ENCODE data around the gene KLHL29. TPM values are rescaled to one million over a fixed set of nuclear protein-coding genes. Genes with fewer than 3 reads are reported as not detected.

Gene KLHL29
- total RNA-seq, 6 experiments from 2014 or later = 1.2 to 10.2 (median 6.4) TPM

- WGBS (ENCODE audit: insufficient coverage, low coverage, low lambda C conversion rate, missing lambda C conversion rate) = 80% methylated on average over 1 of the region's 1 CpG
- no peaks in the 10 kb centered on the region for H3K9me3 ChIP-seq
- no peaks in the 10 kb centered on the region for H3K36me3 ChIP-seq
- intact Hi-C loops (cut with DNase I) = no loop called here
- TF ChIP-seq CTCF (IDR thresholded peaks at IDR 0.05) (no peak), POLR2A (IDR thresholded peaks at IDR 0.05) (no peak)
- no peak overlapping the region for H3K27ac ChIP-seq
- no peak overlapping the region for H3K4me3 ChIP-seq
- no peak for DNase-seq
- peaks cover 0 to 13% (median 4%) of the 10 kb centered on the region in 4 donors for H3K4me1 ChIP-seq
- no peaks in the 10 kb centered on the region for H3K27me3 ChIP-seq
- no peak for ATAC-seq
Observed at GRCh38 chr2:23363268-23363667, 21.7 kb upstream of the KLHL29 start.

GRCh38 chr2:23363831-23364230, 21.1 kb upstream of the KLHL29 start:
- WGBS (ENCODE audit: insufficient coverage, low coverage, low lambda C conversion rate, missing lambda C conversion rate) = 18% methylated on average over 1 of the region's 1 CpG
- intact Hi-C loops (cut with DNase I) = no loop called here

GRCh38 chr2:23366720-23367119, 18.3 kb upstream of the KLHL29 start:
- ATAC-seq = peak in 1 of 4 donors; percentile 77
- 48% methylated on average over 8 of the region's 9 CpGs for WGBS (ENCODE audit: insufficient coverage, low coverage, low lambda C conversion rate, missing lambda C conversion rate)
- TF ChIP-seq CTCF (IDR thresholded peaks at IDR 0.05) (no peak), POLR2A (IDR thresholded peaks at IDR 0.05) (no peak)
- H3K36me3 ChIP-seq = no peaks in the 10 kb centered on the region
- no peak overlapping the region for H3K27ac ChIP-seq
- intact Hi-C loops (cut with DNase I) = no loop called here
- H3K9me3 ChIP-seq = no peaks in the 10 kb centered on the region
- no peak overlapping the region for H3K4me3 ChIP-seq
- H3K4me1 ChIP-seq = no peaks in the 10 kb centered on the region
- no peak for DNase-seq
- no peaks in the 10 kb centered on the region for H3K27me3 ChIP-seq

More at GRCh38 chr2:23363831-23364230, 21.1 kb upstream of the KLHL29 start:
- H3K27ac ChIP-seq = no peak overlapping the region
- DNase-seq (no peak), ATAC-seq (no peak)
- no peaks in the 10 kb centered on the region for H3K36me3 ChIP-seq
- peaks cover 0 to 13% (median 4%) of the 10 kb centered on the region in 4 donors for H3K4me1 ChIP-seq
- TF ChIP-seq CTCF (IDR thresholded peaks at IDR 0.05) (no peak), POLR2A (IDR thresholded peaks at IDR 0.05) (no peak)
- no peaks in the 10 kb centered on the region for H3K9me3 ChIP-seq
- no peaks in the 10 kb centered on the region for H3K27me3 ChIP-seq
- no peak overlapping the region for H3K4me3 ChIP-seq

GRCh38 chr2:23367760-23368159, 17.2 kb upstream of the KLHL29 start:
- 59% methylated on average over 3 of the region's 3 CpGs for WGBS (ENCODE audit: insufficient coverage, low coverage, low lambda C conversion rate, missing lambda C conversion rate)
- H3K36me3 ChIP-seq = no peaks in the 10 kb centered on the region
- H3K9me3 ChIP-seq = no peaks in the 10 kb centered on the region
- DNase-seq = no peak
- no peaks in the 10 kb centered on the region for H3K4me1 ChIP-seq
- no peak overlapping the region for H3K27ac ChIP-seq
- H3K4me3 ChIP-seq = no peak overlapping the region
- H3K27me3 ChIP-seq = no peaks in the 10 kb centered on the region
- no peak for ATAC-seq
- intact Hi-C loops (cut with DNase I) = no loop called here
- TF ChIP-seq POLR2A (IDR thresholded peaks at IDR 0.05) = no peak
- TF ChIP-seq CTCF (IDR thresholded peaks at IDR 0.05) = no peak

GRCh38 chr2:23373666-23374065, 11.3 kb upstream of the KLHL29 start:
- intact Hi-C loops (cut with DNase I) = no loop called here
- DNase-seq (no peak), ATAC-seq (no peak)
- no peak overlapping the region for H3K27ac ChIP-seq
- no peaks in the 10 kb centered on the region for H3K36me3 ChIP-seq
- peaks cover 0 to 8% (median 0%) of the 10 kb centered on the region in 4 donors for H3K4me1 ChIP-seq
- no peaks in the 10 kb centered on the region for H3K27me3 ChIP-seq
- no peak for TF ChIP-seq POLR2A (IDR thresholded peaks at IDR 0.05)
- TF ChIP-seq CTCF (IDR thresholded peaks at IDR 0.05) = no peak
- WGBS (ENCODE audit: insufficient coverage, low coverage, low lambda C conversion rate, missing lambda C conversion rate) = 78% methylated on average over 6 of the region's 8 CpGs
- no peaks in the 10 kb centered on the region for H3K9me3 ChIP-seq
- H3K4me3 ChIP-seq = no peak overlapping the region
